ENCODE results near the gene SLC13A3.

SLC13A3 gene

GRCh38 chr20:46651091-46651962, at the start of gene SLC13A3:
TSS of gene SLC13A3 (minus strand) at chr20:46651459. CDS start at chr20:46651421, 38 bp downstream.
- no peak for DNase-seq

GRCh38 chr20:46701057-46701456, 49.8 kb upstream of the SLC13A3 start:
- no peak for DNase-seq

GRCh38 chr20:46700481-46700880, 49.2 kb upstream of the SLC13A3 start:
- DNase-seq, result no peak

GRCh38 chr20:46699651-46700359, 48.5 kb upstream of the SLC13A3 start:
- no peak for DNase-seq

GRCh38 chr20:46698788-46699187, 47.5 kb upstream of the SLC13A3 start:
- DNase-seq, result no peak

- DNase-seq, result no peak
These were observed 45.6 kb upstream of the SLC13A3 start for GRCh38 chr20:46696791-46697279.

GRCh38 chr20:46695892-46696291, 44.6 kb upstream of the SLC13A3 start:
- no peak for DNase-seq

- peak; percentile 37 for DNase-seq
These were observed 43.2 kb upstream of the SLC13A3 start for GRCh38 chr20:46694484-46694883.

GRCh38 chr20:46691196-46691595, 39.9 kb upstream of the SLC13A3 start:
- DNase-seq, result no peak

- DNase-seq, result no peak
These were observed 39.2 kb upstream of the SLC13A3 start for GRCh38 chr20:46690219-46691106.

- no peak for DNase-seq
These were observed 38.5 kb upstream of the SLC13A3 start for GRCh38 chr20:46689754-46690085.

GRCh38 chr20:46689082-46689753, 38.0 kb upstream of the SLC13A3 start, which contains the start of gene TP53RK:
TSS of gene TP53RK (minus strand) at chr20:46689444. CDS start at chr20:46689414, 30 bp downstream.
- DNase-seq, result peak; percentile 99

- no peak for DNase-seq
These were observed 37.2 kb upstream of the SLC13A3 start for GRCh38 chr20:46688151-46689081.

GRCh38 chr20:46683939-46684750, 32.9 kb upstream of the SLC13A3 start:
- no peak for DNase-seq

GRCh38 chr20:46683668-46683938, 32.3 kb upstream of the SLC13A3 start:
- no peak for DNase-seq

- DNase-seq, result no peak
These were observed 31.9 kb upstream of the SLC13A3 start for GRCh38 chr20:46683011-46683667.

GRCh38 chr20:46682063-46682821, 31.0 kb upstream of the SLC13A3 start:
- no peak for DNase-seq

GRCh38 chr20:46681032-46681854, 30.0 kb upstream of the SLC13A3 start:
- DNase-seq, result no peak
